Activated CD4-positive, alpha-beta T cell treated with anti-CD3 and anti-CD28 coated beads, Interleukin-2, amount 50 U/mL, for 4 hours (primary cell): Measurements from ENCODE around the gene SEL1L3.

ENCODE experiments used
- DNase-seq, 2 experiments: peaks; one replicate each; pipeline ENCODE4 v3.0.0-alpha.2; 2020

SEL1L3 gene

DNA sequence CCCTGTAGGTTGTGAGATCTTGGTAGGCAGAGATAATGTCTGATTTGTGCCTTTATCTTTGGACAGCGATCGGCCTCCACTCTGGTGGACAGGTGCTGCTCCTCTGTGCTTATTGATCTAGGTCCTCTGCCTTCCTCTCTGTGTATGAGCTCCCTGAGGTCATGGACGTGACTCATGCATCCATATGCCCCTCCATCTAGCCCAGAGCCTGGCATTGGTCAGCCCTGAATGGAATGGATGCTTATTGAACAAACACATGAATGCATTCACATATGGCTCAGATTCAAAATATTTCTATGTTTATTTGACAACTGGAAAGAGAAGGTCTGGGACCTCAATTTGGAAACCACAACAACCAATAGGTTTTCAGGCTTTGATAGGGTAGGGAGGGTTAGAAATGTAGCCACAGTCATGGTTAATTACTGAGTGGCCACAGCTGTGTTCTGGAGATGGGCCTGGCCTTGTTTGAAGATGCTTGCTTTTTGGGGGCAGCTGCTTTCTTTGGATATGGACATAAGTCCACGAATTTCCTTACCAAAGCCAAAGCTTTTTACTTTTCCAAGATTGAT, 76.2 kb downstream of the SEL1L3 start:
- DNase-seq: no peak

DNA sequence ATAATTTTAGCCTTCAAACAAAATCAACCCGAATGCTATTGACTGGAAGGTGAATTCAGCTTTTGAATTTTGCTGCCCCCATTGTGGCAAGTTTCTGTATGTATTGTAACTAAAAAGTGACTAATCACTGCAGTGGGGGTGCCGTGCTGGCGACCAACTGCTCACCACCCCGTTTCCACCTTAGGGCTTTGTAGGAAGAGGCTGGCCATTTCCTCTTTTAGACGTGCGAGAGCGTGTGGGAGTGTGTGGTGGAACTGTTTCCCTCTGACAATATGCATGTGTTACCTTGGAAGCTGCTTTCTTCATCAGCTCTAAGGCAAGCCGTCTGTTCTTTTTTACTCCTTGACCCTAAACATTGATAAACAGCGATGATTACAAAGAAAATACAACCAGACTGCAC, 78.8 kb downstream of the SEL1L3 start:
- DNase-seq: no peak

DNA sequence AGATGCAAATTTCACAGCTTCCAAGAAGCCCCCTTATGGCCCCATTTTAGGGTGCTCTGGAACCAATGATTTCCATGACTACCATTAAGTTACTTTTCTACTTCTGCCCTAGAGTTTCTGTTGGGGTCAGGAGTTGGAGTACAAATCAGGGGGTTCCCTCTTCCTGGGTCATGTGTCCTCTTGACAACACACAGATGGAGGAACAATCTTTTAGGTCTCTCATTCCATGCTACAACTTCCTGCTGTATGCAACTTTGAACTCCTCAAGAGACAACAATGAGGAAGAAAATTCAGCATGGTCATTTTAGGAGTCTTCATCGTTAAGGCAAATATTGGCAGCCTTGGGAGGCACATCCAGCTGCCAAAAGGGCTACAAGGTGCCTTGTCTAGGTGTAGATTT, 79.7 kb downstream of the SEL1L3 start:
- no peak for DNase-seq

DNA sequence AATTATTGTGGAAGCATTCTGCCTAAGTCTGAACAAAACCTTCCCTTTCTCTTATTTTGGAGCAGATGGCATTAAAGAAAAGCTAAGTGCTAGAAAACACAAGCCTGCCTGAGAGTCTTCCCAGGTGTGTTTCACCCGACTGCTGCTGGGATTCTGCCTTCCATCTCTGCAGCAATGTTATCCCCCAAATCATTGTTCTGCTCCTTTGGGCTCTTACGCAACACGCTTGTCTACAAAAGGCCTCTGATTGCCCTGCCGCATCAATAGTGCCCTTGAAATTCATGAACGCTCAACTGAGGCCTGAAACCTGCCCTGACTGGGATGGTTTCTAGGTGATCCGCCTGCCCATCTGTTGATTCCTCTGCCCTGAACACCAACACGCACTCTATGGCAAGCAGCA, 80.3 kb downstream of the SEL1L3 start:
- DNase-seq: no peak

DNA sequence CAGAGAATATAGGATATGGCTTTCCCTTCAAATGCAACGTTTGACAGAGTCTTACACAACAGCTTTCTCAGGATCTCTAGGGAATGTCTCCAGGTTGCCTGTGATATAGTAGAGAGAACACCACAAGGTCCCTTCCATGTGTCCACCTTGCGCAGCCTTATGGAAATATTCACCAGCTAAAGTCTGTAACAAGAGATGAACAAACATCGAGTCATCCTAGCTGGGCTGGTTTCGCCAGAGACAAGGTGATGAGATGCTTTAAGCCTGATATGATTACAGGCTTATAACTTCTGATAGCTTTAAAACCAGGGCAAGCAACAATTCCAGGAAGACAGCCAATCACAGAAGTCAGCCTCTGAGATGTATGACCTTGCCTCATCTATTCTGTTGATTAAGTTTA, 83.8 kb downstream of the SEL1L3 start:
- no peak for DNase-seq

DNA sequence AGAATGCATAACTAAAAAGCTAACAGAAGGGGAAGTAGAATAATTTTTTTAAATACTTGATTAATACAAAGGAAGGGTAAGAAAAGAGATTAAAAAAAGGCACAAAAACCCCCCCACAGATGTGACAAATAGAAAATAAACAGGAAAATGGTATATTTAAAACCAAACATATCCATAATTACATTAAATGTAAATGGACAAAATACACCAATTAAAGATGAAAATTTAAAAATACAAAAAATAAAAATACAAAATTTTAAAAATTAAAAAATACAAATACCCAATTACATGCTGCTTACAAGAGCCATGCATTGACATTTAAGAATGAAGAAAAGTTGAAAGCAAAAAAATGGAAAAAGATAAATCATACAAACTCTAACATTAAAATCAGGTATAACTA, 86.0 kb downstream of the SEL1L3 start:
- no peak for DNase-seq

DNA sequence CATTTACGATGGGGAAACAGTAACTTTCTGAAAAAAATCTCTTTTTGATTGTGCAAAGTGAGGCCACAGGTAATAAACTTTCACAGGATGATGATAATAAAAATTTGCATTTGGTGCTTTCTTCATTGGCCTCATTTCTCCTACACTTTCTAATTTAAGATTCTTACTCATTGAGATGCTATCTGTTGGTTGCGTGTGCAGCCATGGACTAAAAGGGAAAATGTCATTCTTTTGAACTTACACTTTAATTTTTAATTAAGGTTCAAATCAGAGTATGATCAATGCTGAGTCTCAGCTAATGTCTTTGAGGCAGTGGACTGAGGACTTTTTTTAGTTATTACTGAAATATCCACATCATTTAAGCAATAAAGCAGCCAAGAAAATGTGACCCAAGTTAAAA, 87.6 kb downstream of the SEL1L3 start:
- DNase-seq: no peak

DNA sequence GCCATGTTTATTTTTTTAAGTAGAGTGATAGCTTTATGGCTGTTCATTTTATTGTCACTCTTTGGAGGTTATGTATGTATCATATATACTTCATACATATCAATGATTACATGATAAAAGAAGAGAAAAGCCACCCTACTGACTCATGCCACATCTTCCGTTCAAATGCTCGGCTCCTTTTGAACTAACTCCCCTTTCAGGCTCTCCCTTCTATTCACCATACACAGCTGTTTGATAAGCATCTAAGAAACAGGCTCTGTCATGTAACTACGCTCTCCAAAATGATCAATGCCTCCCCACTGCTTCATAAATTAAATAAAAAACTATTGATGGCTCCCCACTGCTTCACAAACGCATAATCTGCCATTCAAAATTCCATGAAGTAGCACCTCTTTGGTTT, 89.4 kb downstream of the SEL1L3 start:
- no peak for DNase-seq

DNA sequence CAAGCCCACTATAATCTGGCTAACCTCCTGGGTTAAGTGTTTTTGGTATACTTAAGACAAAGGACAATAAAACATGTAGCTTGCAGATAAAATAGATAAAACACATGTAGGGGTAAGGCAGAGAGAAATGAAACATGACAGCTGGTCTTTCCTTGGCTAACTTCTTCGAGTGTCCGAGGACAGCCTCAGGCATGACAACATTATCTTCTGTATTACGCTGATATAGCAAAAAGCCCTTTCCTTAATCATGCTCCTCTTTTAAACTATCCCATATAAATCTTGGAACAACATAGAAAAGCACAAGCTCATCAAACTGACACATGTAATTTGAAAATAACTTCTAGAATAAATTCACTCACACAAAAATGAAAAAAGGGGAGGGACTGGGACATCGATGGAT, 91.1 kb downstream of the SEL1L3 start:
- no peak for DNase-seq

DNA sequence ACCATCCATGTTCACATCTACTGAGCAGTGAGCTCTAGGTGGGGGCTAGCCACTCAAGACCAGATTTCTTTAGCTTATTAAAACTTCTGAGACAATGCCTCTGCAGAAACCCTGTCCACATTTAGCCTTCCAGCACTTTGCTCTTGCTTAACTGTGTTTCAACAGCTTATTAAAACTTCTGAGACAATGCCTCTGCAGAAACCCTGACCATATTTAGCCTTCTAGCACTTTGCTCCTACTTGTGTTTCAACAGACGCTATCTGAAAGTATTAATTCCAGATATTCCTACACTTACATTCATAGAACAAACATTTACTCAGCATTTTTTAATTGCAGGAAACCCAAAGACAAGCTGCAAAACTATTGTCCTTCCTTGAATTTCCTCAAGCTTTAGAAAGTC, 91.9 kb downstream of the SEL1L3 start:
- no peak for DNase-seq

DNA sequence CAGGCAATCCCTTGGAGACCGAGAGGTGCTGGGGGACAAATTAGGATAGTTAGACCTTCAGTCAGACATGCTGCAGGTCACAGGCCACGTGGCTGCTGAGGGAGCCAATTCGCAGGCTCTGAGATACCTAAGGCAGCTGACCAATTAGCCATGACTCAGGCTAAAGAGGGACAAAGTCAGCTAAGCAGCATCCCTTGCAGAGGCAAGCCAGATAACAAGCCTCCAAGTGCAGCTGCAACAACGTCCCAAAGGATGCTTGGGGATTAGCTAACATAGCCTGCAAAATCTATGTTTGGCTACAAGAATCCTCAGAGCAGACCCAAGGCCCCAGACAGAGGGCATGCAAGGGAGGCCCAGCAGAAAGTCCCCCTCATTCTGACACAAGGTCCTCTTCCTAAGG, 93.5 kb downstream of the SEL1L3 start:
- DNase-seq: no peak

DNA sequence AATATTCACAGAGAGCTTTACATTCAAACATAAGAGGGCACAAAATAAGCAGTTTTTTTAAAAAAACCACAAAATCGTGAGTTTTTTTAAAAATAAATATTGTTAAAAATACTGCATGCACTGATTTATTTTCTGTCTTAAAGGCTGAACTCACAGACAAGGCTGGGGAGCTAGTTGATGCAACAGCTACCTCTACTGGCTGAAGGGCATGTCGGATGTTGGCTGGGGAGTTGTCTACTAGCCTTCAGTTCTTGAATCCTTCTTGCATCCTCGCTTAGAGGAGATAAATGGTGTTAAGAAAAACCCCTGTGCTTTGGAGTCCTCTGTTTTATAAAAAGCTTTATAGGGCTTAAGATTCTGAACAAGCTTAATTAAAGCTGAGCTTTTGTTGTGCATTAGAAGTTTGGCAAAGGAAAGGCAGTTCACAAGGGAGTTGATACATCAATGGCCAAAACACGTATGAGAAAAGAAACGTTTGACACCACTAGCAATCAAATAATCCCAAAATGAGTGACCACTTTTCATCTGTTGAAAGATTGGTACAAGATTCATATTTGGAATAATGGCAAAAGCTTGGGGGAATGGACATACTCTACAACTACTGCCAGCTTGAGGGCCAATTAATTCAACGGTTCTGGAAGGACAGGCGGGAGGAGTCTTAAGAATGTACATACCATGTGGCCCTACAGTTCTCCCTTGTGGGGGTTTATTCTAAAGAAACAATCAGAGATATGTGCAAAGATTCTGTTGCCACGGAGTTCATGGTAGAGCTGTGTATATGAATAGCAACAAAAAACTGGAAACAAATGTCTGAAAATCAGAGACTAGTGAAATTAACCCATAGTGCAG, 94.7 kb downstream of the SEL1L3 start:
- DNase-seq: no peak

DNA sequence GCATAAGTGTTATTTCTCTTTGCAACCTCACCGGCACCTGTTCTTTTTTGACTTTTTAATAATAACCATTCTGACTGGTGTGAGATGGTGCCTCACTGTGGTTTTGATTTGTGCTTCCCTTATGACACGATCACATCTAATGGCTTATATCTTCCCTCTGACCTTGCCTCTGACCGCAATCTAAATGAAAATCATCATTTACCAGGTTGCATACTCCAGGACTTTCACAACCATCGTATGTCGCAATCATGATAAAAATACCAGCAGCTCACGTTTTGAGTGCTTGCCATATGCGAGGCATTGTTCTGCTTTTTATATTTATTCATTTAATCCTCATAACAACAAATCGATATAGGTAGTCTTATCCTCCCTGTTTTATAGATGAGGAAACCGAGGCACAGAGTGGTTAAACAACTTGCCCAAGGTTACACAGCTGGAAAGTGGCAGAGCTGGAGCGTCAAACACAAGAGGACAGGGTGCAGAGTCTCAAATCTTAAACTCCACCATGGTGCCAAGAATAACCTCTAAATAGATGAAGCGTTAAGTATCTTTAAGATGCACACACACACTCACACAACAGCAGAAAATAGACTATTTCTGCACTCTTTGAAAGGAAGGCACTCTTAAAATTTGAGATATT, 102.2 kb downstream of the SEL1L3 start:
- DNase-seq: no peak

DNA sequence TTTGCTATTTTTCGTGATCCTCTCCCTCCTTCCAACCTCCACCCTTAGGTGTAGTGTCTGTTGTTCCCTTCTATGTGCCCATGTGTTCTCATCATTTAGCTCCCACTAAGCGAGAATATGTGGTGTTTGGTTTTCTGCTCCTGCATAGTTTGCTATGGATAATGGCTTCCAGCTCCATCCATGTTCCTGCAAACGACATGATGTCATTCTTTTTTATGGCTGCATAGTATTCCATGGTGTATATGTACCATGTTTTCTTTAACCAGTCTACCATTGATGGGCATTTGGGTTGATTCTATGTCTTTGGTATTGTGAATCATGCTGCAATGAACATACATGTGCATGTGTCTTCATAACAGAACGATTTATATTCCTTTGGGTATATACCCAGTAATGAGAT, 102.7 kb downstream of the SEL1L3 start:
- no peak for DNase-seq

DNA sequence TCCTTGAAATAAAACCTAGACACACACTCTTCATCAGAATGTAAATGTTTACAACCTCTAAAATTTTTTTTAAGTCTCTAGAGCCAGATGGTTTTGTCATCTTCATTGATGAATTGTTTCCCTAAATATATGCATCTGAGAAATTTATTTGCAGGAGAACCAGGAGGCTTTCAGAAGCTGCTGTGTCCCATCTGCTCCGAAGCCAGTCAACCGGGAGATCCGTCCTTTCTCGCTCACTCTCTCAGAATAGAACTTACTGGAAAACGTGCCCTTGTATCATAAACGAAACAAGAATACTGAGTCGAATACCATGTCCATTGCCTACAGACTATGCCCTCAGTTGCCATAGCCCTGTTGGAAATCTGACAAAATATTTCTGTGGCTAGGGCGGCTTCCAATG, 103.7 kb downstream of the SEL1L3 start:
- no peak for DNase-seq

DNA sequence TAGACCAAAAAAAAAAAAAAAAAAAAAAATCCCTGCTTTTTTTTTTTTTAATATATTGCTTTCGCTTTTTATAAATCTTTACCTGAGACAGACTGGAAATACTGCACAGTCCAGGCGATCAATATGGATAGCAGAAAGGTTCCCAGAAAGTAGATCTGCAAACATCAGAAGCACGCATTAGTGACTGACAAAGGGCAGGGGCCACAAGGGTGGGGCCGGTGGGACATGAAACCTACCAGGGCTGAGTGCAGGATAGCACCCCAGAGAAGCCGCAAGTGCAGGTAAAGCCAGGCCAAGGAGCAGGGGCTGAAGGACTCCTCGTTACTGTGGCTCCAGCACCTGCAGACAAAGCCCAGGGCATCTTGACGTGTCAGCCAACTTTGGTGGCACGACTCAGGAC, 105.3 kb downstream of the SEL1L3 start:
- no peak for DNase-seq

DNA sequence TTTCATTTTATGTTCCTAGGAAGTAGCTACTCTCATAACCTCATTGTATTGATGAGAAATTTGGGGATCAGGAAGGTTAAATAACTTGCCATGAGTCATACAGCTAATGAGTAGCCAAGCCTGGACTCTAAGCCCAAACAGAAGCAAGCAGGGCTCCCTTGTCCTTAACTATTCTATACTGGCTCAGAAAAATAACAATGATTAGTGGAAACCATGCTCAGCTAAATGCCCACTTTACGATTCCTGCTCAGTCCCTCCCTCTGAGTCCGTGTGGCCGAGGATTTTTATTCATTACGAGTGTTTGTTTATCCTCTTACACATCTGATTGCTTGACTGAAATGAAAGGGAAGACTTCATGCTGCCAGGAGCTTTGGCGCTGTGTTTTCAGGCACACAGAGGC, 106.3 kb downstream of the SEL1L3 start:
- no peak for DNase-seq

DNA sequence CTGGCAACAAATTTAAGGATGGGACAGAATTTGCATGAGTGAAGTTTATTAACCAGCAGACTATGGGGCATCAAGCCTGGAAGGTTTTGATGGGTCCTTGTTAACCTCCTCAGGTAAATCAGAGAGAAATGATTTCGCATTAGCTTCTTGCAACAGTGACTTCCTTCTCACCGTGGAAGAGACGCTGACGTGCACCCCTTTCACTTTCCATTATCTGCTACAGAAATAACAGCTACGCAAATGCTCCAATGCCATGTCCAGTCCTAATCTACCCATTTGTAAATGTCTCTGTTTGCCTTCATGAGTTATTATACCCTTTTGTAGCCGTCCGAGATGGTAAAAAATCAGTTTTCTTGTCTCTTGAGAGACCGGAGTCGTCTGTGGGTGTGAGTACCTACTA, 106.9 kb downstream of the SEL1L3 start:
- DNase-seq: no peak

DNA sequence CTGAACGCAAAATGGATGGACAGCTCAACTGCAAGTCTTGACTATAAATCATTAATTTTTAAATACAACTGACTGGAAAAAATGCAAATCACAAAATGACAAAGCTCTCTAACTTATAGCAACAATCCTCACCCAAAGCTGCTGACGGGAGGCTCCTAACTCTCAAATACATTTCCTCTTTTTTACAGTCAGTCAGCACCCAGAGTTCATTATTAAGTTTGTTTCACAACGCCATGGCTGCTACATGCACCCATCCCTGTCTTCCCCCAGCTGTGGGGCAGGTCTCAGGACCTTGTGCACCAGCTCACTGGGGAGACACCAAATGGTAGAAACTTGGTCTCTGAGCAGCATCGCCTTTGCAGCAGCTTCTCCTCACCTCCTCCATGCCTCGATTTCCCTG, 109.5 kb downstream of the SEL1L3 start:
- DNase-seq: no peak

DNA sequence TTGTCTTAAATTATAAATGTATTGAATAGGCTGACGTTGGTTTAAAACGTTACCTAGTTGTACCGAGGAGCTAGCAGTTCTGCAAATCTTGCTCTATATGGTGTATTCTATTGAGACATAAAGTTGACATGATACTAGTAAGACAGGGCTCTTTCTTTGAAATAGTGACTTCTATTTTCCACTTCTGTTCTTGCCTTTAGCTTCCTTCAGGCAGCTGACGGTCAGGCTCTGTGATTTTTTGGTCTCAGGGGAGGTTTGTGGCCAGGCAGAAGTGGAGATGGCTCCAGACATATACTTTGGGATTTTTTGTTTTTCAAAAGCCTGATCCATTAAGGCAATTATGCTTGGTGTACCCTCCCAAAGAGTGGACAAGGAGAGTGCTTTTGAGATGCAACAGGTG, 111.9 kb downstream of the SEL1L3 start:
- DNase-seq: no peak

DNA sequence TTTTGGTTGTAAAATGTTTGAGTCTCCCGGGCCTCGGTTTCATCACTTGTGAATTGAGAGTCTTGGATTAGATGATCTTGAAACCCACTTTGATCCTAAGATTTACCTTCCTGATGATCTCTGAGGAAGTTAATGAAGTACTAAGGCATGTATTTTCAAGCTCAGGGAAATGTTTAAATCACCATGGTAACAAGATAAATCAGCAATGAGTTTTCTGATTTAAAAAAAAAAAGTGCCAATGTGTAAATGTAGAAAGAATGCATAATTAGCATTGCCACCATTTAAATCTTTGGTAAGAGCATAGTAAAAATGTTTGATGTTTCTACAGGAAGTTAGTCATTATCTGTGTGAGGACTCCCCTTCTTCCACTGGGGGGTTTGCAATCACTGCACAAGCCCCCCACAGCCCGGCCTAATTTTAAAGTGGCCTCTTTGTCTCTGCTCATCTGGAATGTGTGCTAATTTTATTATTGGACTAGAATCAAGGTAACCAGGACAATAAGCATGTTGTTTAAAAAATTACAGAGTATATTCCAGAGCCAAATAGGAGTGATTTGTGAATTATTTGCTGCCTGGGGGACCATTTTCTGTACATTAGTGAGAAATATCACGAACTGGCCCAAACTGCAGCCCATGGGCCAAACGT, 113.5 kb downstream of the SEL1L3 start:
- DNase-seq: no peak

DNA sequence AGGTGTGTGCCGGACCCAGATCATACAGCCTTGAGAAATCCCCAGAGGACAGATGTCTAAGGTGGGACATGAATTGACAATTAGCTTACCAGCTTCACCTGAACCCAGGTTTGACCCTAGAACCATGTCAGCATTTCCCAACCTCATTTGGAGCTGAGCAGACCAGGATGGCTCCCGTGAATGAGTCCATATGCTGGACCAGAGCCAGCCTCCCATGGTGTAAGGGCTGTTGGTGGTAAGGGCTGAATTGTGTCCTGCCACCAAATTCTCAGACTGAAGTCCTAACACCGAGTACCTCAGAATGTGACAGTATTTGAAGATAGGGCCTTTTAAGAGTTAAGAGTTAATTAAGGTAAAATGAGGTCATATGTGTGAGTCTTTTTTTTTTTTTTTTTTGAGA, 118.8 kb downstream of the SEL1L3 start:
- no peak for DNase-seq

DNA sequence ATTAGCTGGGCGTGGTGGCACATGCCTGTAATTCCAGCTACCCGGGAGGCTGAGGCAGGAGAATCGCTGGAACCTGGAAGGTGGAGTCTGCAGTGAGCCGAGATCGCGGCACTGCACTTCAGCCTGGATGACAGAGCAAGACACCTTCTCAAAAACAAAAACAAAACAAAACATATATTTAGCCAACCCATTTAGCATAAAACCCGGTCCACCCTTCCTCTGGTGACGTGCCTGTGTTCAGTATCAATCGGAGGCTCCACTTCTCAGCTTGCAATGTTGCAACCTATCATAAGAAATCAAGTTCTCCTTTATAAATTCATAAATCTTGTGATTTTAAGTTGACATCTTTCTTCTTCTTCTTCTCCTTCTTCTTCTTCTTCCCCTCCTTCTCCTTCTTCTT, 133.2 kb downstream of the SEL1L3 start:
- no peak for DNase-seq

DNA sequence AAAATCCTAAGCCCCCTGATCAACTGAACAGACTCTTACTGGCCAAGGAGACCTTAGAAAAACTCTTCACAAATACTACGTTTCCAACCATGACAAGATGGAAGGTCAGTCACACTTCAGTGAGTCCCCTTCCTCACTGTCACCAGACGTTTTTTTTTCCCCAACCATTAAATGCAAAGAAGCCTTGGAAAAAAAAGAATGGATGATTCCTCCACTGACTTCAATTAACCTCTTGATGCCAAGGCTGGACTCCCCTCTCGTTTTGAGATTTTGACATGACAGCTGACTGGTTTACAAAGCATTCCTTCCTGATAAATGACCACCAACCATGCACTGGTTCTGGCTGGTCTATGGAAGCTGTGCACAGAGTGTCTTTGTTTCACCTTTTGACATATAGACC, 133.9 kb downstream of the SEL1L3 start:
- no peak for DNase-seq
